GM19239 (cell line): ENCODE measurements around the gene KMT2C.

Experiments used
- DNase-seq: peaks from one replicate; pipeline ENCODE4 v3.0.0; 2011; ENCODE audit warnings: low spot score; ENCODE audit not compliant: insufficient read length
- FAIRE-seq: peaks from 2 replicates; lab custom pipeline; 2011; peaks lifted over from hg19 to GRCh38; lab: Jason Lieb, UNC

KMT2C gene

DNA sequence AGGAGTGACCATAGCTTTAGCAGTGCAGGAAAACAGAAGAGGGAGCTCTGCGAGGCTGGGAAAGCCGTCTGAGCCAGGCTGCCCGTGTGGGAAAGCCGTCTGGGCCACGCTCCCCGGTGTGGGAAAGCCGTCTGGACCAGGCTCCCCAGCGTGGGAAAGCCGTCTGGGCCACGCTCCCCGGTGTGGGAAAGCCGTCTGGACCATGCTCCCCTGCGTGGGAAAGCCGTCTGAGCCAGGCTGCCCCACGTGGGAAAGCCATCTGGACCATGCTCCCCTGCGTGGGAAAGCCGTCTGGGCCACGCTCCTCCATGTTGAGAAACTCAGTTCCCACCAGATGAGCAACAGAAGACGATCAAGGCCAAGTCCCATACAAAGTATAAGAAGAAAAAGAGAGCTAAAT, 308.6 kb downstream of the KMT2C start:
- DNase-seq (no peak), FAIRE-seq (no peak)

DNA sequence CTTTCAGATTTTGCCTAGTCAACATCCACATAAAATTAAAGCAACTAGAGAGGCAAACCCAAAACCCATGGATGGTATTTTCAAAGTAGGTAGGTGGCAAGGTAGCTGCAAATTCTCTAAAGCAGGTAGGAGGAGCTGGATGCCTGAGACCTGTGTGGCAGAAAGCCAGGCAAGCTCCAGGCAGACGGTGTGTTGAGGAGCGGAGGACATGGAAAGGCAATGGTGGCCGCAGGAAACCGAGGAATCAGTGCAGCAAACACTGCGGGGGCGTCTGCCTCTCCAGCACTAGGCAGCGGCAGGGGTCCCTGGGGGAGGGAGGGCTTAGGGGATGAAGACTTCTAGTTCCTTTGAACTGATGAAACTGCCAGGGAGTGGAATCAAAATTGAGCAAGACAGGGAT, 309.1 kb downstream of the KMT2C start:
- no peak for FAIRE-seq
- DNase-seq = no peak

GRCh38 chr7:152122540-152122939, 313.3 kb downstream of the KMT2C start:
- FAIRE-seq (no peak), DNase-seq (no peak)

GRCh38 chr7:152121432-152121831, 314.4 kb downstream of the KMT2C start:
- DNase-seq = no peak
- FAIRE-seq = no peak

GRCh38 chr7:152120776-152121175, 315.0 kb downstream of the KMT2C start:
- DNase-seq = no peak
- no peak for FAIRE-seq

- no peak for FAIRE-seq
- no peak for DNase-seq
These were observed 315.6 kb downstream of the KMT2C start for GRCh38 chr7:152120210-152120609.

DNA sequence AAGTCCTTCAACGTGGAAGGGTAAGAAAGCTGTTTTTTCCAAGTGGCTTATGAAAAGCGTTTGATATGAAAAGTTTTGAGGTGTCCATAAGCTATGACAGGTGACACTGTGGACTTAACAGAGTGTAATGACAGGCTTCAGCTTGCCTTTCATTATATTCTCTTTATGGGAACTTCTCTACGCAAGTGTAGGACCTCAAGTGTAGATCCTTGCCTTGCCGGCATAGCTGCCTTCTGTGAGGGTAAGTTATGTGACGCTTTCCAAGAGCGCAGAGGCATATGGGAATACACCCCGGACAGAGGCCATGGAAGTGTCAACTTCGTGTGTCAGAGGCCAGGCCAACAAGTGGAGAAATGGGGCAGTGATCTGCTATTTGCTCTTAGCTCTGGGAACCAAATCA, 318.4 kb downstream of the KMT2C start:
- FAIRE-seq = no peak

DNA sequence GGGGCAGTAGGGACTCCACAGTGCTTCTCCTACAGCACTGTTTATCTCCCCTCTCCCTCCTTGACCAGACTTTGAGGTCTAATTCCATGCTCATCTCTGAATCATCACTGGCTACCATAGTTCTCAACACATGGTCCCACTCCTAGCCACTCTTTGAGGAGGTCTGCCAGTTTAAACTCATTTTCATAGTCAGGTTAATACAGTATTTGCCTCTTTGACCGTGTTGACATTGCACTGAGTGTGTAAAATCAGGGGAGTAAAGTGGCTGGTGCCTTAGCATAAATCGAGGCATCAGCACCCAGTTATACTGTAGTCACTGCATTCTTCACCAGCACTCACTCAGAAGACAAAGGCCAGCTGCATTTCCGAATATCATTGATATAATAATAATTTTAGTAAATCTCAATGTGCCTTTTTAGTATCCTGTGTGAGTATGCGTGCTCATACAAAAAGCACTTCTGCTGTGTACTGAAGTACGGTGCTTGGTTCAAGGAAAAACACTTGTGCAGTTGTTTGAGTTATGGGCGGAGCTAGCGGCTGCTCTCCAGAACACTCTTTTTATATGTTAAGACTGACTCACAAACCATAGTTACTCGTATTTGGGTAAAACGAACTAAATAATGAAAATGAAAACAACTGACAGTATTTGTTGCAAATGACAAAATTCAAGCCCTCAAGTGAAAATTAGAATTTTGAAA, 320.6 kb downstream of the KMT2C start:
- FAIRE-seq (no peak), DNase-seq (no peak)

More for the DNA sequence above, 318.4 kb downstream of the KMT2C start:
- no peak for DNase-seq

DNA sequence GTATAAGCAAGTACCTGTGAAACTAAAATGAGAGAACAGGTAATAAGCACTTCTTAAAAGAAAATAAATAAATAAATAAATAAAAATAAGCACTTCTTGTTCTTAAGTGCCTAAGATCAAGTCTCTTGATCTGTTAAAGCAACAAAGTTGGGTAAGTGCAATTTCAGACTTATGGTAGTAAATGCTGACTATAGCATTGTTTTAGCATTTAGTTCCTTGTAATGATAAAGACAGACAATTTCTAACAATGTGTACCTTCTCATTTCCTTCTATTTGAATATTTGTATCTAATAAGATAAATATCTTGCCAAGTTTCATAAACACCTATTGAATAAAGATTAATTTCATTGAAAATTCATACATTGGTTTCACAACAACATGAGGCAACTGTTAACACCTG, 323.0 kb downstream of the KMT2C start:
- no peak for FAIRE-seq

DNA sequence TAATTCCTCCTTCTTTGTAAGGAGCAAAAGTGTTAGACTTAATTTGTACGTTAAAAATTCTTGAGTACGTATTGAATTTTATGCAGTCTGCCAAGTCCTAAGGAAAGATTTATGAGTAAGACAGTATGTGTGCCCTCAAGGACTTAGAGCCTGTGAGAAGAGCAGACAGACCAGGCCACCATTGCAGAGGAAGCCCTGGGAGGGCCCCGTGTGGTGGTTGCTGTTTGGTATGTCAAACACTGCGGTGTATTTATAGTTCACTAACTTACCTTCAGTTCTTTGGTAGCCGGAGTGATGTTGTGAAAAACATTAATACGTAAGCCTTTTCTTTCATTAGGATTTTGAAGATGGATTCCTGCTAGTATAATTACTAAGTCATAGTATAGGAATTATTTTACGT, 327.4 kb downstream of the KMT2C start:
- DNase-seq (no peak), FAIRE-seq (no peak)

More for the DNA sequence above, 323.0 kb downstream of the KMT2C start:
- DNase-seq = no peak

DNA sequence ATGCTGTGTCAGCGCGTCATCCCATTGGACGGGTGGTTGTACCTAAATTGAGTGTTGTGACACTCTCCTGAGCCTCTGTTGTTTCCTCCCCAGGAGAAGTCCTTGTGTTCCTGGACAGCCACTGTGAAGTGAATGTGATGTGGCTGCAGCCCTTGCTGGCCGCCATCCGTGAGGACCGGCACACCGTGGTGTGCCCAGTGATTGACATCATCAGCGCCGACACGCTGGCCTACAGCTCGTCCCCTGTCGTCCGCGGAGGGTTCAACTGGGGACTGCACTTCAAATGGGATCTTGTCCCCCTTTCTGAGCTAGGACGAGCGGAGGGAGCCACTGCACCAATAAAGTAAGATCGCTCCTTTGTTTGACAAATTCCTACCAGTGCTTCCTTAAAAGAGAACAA, 327.9 kb downstream of the KMT2C start:
- FAIRE-seq (no peak), DNase-seq (no peak)

DNA sequence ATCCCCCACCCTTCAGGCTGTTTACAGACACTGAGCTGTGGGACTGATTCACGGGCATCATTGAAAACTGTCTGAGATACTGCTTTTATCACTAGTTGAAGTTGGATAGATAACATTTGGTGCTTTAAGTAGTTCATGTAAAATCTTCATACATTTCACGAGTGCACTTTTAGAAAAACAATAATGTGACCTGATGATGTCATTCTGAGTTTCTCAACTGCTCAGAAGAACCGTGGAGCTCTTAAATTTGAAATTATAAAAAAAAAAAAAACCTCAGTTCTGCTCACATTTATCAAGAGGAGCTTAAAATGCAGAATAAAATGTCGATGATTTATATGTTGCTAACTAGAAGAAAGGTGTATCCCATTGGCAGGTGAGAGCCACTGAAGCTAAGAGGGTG, 328.8 kb downstream of the KMT2C start:
- FAIRE-seq (no peak), DNase-seq (no peak)

DNA sequence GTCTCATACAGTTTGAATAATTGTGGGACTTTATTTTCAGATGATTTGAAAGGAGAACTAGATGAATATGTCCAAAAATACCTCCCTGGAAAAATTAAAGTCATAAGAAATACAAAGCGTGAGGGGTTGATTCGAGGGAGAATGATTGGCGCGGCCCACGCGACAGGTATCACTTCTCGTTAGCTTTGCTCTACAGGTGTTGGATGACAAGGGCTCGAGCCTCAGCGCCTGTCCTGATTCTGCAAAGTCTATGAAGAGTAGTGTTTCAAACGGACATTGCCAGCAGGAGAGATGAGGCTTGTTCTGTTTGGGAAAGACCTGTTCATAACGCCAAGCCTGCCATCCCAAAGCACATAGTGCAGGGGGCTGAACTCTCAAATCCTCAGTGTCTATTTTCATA, 330.6 kb downstream of the KMT2C start:
- no peak for DNase-seq
- FAIRE-seq = no peak

DNA sequence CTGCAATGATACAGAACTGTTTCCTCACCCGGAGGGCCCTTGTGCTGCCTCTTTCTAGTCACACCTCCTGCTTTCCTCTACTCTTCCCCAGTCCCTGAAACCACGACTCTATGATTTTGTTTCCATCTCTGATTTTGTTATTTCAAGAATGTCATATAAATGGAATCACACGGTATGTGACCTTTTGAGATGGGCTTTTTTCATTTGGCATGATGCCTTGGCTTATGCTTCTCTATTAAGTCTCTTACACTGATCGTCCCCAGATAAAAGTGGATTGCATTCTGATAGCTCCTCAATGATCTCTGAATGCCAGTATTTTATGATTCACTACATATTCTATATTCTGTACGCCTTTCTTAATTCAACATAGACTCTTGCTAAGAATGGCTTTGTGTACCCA, 332.1 kb downstream of the KMT2C start:
- DNase-seq (no peak), FAIRE-seq (no peak)

GRCh38 chr7:152103066-152103465, 332.7 kb downstream of the KMT2C start:
- FAIRE-seq (no peak), DNase-seq (no peak)

- no peak for DNase-seq
- FAIRE-seq = no peak
These were observed 338.5 kb downstream of the KMT2C start for GRCh38 chr7:152097330-152097729.

- DNase-seq (no peak), FAIRE-seq (no peak)
These were observed 340.0 kb downstream of the KMT2C start for GRCh38 chr7:152095771-152096170.

- FAIRE-seq (no peak), DNase-seq (no peak)
These were observed 342.1 kb downstream of the KMT2C start for GRCh38 chr7:152093717-152094116.

DNA sequence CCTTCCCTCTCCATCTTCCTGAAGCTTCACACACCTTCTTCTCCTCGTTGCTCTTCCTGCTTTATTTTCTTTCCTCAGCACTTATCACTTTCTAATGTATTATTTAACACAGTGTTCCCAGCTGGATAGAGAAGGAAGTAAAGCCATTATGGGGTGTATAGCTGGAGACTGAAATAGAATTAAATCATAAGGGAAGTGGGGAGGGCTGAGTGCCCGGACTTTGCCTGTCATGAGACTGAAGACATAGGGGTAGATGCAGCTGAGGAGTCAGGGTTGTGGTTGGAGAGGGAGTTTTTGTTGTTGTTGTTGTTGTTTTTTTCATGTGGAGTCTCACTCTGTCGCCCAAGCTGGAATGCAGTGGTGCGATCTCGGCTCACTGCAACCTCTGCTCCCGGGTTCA, 345.1 kb downstream of the KMT2C start:
- no peak for FAIRE-seq
- no peak for DNase-seq

DNA sequence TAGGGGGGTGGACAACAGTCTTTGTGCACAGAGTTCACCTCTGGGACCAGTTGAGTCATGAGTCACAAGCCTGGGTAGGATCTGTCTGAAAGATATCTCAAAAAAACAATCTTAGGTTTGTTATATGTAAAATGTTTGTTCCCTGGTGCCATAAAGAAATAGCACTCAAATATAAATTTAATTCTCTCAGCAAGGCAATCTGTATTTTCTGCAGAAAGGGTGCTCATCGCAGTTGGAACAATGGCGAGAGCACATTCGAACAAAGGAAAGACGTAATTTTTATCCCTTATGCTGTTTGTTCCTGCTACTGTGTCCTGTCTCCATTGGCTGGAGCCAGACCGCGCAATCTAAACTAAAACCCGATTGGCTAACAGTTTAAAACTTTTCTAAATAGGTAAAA, 346.6 kb downstream of the KMT2C start:
- DNase-seq (no peak), FAIRE-seq (no peak)

GRCh38 chr7:152086513-152086912, 349.3 kb downstream of the KMT2C start:
- FAIRE-seq = no peak
- no peak for DNase-seq

- FAIRE-seq (no peak), DNase-seq (no peak)
These were observed 350.7 kb downstream of the KMT2C start for GRCh38 chr7:152085131-152085530.
